HCT116 (cell line): Measurements from ENCODE around the gene PDE9A. TPM values are rescaled to one million over a fixed set of nuclear protein-coding genes. Genes with fewer than 3 reads are reported as not detected.

Experiments used
- ATAC-seq: fragments of 200-7000 bp; cut with Tn5 transposase; 2 replicates; pipeline ENCODE4 v1.9.1; 2020; ENCODE audit warnings: mild to moderate bottlenecking, moderate library complexity
- BruUV-seq: library from RNA; stranded (reverse); fragments of 400-500 nt; replicated peaks from 2 replicates; lab custom pipeline; 2021; lab: Mats Ljungman, UMichigan
- CTCF ChIA-PET: fragments of 300-600 bp; sonication (Branson Sonifier 250); formaldehyde crosslinking; loops from one replicate; lab custom pipeline; 2021; ENCODE audit warnings: antibody characterized with exemption; lab: Charles Lee
- POLR2A ChIA-PET: fragments of 300-600, 350-600 bp; sonication (Branson Sonifier 250); formaldehyde crosslinking; loops from one replicate; lab custom pipeline; 2021; ENCODE audit warnings: antibody characterized with exemption; lab: Charles Lee
- RAD21 ChIA-PET, 2 experiments: fragments of 300-600 bp; sonication (Branson Sonifier 250); formaldehyde crosslinking; loops; one replicate each; lab custom pipeline; 2023; ENCODE audit warnings: low total read pairs in 2 of 2; ENCODE audit not compliant: uncharacterized antibody in 2 of 2, unreplicated experiment in 2 of 2, low non-redundant PET in 1 of 2; lab: Charles Lee
- DNase-seq: peaks from one replicate; pipeline ENCODE4 v3.0.0-alpha.2; 2010; ENCODE audit warnings: low read depth, low spot score
- H2AFZ ChIP-seq: fragments of 200-600 bp; shearing (Covaris generic), sonication (generic); 2 replicates; pipeline ENCODE4 v1.6.1; 2017; ENCODE audit warnings: low read depth, mixed run types, mixed read lengths, antibody characterized with exemption, low read length; ENCODE audit not compliant: poor library complexity, severe bottlenecking
- H3K27ac ChIP-seq: 2 replicates; pipeline ENCODE4 v1.5.1; 2012; ENCODE audit warnings: low read depth, low read length
- H3K27me3 ChIP-seq: fragments of 200-600 bp; sonication (generic); 2 replicates; pipeline ENCODE4 v1.6.1; 2016; ENCODE audit warnings: mixed run types, low read length, mixed read lengths; ENCODE audit not compliant: insufficient read depth
- H3K36me3 ChIP-seq, 2 experiments: fragments of 200-500 bp in 1 of 2; fragments of 200-600 bp in 1 of 2; sonication (Bioruptor generic) in 1 of 2; sonication (generic) in 1 of 2; 2 replicates each; pipeline versions ENCODE4 v1.5.1 to v1.6.1; 2014 to 2016; ENCODE audit warnings: low read length in 2 of 2, inconsistent platforms in 1 of 2, mixed read lengths in 1 of 2, mixed run types in 1 of 2; ENCODE audit not compliant: insufficient read depth in 2 of 2, control insufficient read depth in 1 of 2
- H3K4me1 ChIP-seq, 2 experiments: fragments of 200-600 bp in 1 of 2; sonication (generic) in 1 of 2; 2 replicates each; pipeline versions ENCODE4 v1.5.1 to v1.6.1; 2012 to 2017; ENCODE audit warnings: low read length in 2 of 2, inconsistent platforms in 1 of 2, mild to moderate bottlenecking in 1 of 2, mixed read lengths in 1 of 2, mixed run types in 1 of 2, moderate library complexity in 1 of 2; ENCODE audit not compliant: insufficient read depth in 2 of 2, control insufficient read depth in 1 of 2
- H3K4me2 ChIP-seq: fragments of 200-600 bp; sonication (generic); 2 replicates; pipeline ENCODE4 v1.6.1; 2017; ENCODE audit warnings: mixed run types, low read length, mixed read lengths
- H3K4me3 ChIP-seq, 2 experiments: fragments of 200-600 bp in 1 of 2; sonication (generic) in 1 of 2; replicated peaks in 1 of 2; 2 replicates each; pipeline ENCODE4 v1.5.1; 2011 to 2016; ENCODE audit warnings: low read length in 2 of 2, control low read depth in 1 of 2, low read depth in 1 of 2, mild to moderate bottlenecking in 1 of 2, mixed read lengths in 1 of 2, mixed run types in 1 of 2
- H3K79me2 ChIP-seq: fragments of 200-600 bp; sonication (generic); 2 replicates; pipeline ENCODE4 v1.6.1; 2017; ENCODE audit warnings: mild to moderate bottlenecking, mixed run types, low read length, moderate library complexity, mixed read lengths; ENCODE audit not compliant: insufficient read depth
- H3K9ac ChIP-seq: fragments of 200-600 bp; sonication (generic); 2 replicates; pipeline ENCODE4 v1.6.1; 2016; ENCODE audit warnings: low read length, mixed read lengths
- H3K9me2 ChIP-seq: fragments of 200-600 bp; sonication (generic), shearing (Covaris generic); 2 replicates; pipeline ENCODE4 v1.6.1; 2017; ENCODE audit warnings: mixed run types, mild to moderate bottlenecking, moderate library complexity; ENCODE audit not compliant: insufficient read depth
- H3K9me3 ChIP-seq, 2 experiments: fragments of 200-500 bp in 1 of 2; fragments of 200-600 bp in 1 of 2; sonication (Bioruptor generic) in 1 of 2; sonication (generic) in 1 of 2; 2 replicates each; pipeline ENCODE4 v1.6.1; 2014 to 2017; ENCODE audit warnings: low read length in 2 of 2, mixed read lengths in 2 of 2, inconsistent platforms in 1 of 2, low read depth in 1 of 2, mild to moderate bottlenecking in 1 of 2, mixed run types in 1 of 2, moderate library complexity in 1 of 2; ENCODE audit not compliant: control insufficient read depth in 1 of 2, insufficient read depth in 1 of 2
- H4K20me1 ChIP-seq: fragments of 200-600 bp; sonication (generic), shearing (Covaris generic); 2 replicates; pipeline ENCODE4 v1.6.1; 2017; ENCODE audit warnings: mixed run types, mild to moderate bottlenecking, moderate library complexity; ENCODE audit not compliant: insufficient read depth
- CTCF ChIP-seq, 3 experiments: fragments of 200-600 bp in 1 of 3; sonication (generic) in 1 of 3; IDR thresholded peaks in 2 of 3; conservative IDR thresholded peaks in 1 of 3; 2 replicates each; pipeline ENCODE4 v1.5.1; 2012 to 2017; ENCODE audit warnings: low read depth in 2 of 3, low read length in 2 of 3, antibody characterized with exemption in 1 of 3, borderline replicate concordance in 1 of 3, control low read depth in 1 of 3, mild to moderate bottlenecking in 1 of 3, mixed read lengths in 1 of 3, mixed run types in 1 of 3, moderate library complexity in 1 of 3; ENCODE audit not compliant: insufficient read depth in 1 of 3
- FOSL1 ChIP-seq: IDR thresholded peaks from 2 replicates; pipeline ENCODE4 v1.6.1; 2012; ENCODE audit warnings: low read depth
- POLR2A ChIP-seq: IDR thresholded peaks from 2 replicates; pipeline ENCODE4 v1.7.0; 2011; ENCODE audit warnings: borderline replicate concordance; ENCODE audit not compliant: insufficient read depth, insufficient read length; ENCODE audit errors: extremely low read depth
- POLR2AphosphoS5 ChIP-seq: IDR thresholded peaks from 2 replicates; pipeline ENCODE4 v1.6.1; 2011; ENCODE audit warnings: mild to moderate bottlenecking, low read depth, low read length, moderate library complexity
- SP1 ChIP-seq: IDR thresholded peaks from 2 replicates; pipeline ENCODE4 v1.6.1; 2012; ENCODE audit warnings: low read depth
- ZFX ChIP-seq: fragments of 450-650 bp; IDR thresholded peaks from 2 replicates; pipeline ENCODE4 v1.6.1; 2017
- intact Hi-C: fragments of 100-400 bp; cut with micrococcal nuclease; formaldehyde crosslinking; loops from 2 replicates; pipeline ENCODE4 v1.10.0; 2022
- total RNA-seq: library from RNA; stranded (reverse); gene quantifications from one replicate; pipeline ENCODE4 v1.2.1, GENCODE V29; 2021; ENCODE audit not compliant: unreplicated experiment

PDE9A gene
- total RNA-seq, 1 experiment from 2014 or later, result 31.4 TPM

GRCh38 chr21:42679319-42680057 lies 26.1 kb downstream of the PDE9A start:
- ChIA-PET POLR2A (no interaction called here), RAD21 (interaction anchor here in 1 of 2 experiments (0.7 kb wide), 1 partner anchor 528 kb away, joined by 5 read pairs; no protein-coding TSS in a partner anchor), CTCF (no interaction called here)
- Histone ChIP-seq H3K27ac (no peak overlapping the region), H3K9ac (no peak overlapping the region), H3K27me3 (no peaks in the 10 kb centered on the region), H3K79me2 (no peaks in the 10 kb centered on the region), H4K20me1 (no peaks in the 10 kb centered on the region), H3K4me1 (peaks cover 0 to 3% of the 10 kb centered on the region in 2 experiments; a peak in 1 of 4 replicates), H3K4me3 (no peak overlapping the region), H2AFZ (no peak overlapping the region), H3K4me2 (no peak overlapping the region), H3K36me3 (no peaks in the 10 kb centered on the region), H3K9me2 (no peaks in the 10 kb centered on the region), H3K9me3 (no peaks in the 10 kb centered on the region)
- ATAC-seq (no peak), DNase-seq (no peak)
- TF ChIP-seq CTCF (IDR thresholded peaks at IDR 0.05 in 2 of 3, conservative IDR thresholded peaks at IDR 0.05 in 1 of 3; ENCODE audit: borderline replicate concordance in 1 of 3, insufficient read depth in 1 of 3, low read depth in 2 of 3, low read length in 2 of 3) (peak in 2 of 3 experiments; percentile 10 to 17; a peak in 1 of 6 replicates), ZFX (no peak), SP1 (no peak)
- intact Hi-C loops, result no loop called here
- BruUV-seq, result no TSS peak

GRCh38 chr21:42680058-42680330 lies 26.6 kb downstream of the PDE9A start:
- no peaks in the 10 kb centered on the region for H3K79me2 ChIP-seq
- no peak overlapping the region for H3K9ac ChIP-seq
- RAD21 ChIA-PET, result no interaction called here
- H3K4me3 ChIP-seq, result no peak overlapping the region
- no peaks in the 10 kb centered on the region for H3K9me2 ChIP-seq
- peaks cover 0 to 3% of the 10 kb centered on the region in 2 experiments; a peak in 1 of 4 replicates for H3K4me1 ChIP-seq
- TF ChIP-seq FOSL1, result no peak
- TF ChIP-seq POLR2AphosphoS5, result no peak
- no peak for TF ChIP-seq POLR2A
- TF ChIP-seq, all 23 proteins: peak for 0
- no peak overlapping the region for H3K27ac ChIP-seq
- CTCF ChIA-PET, result no interaction called here
- no peak overlapping the region for H2AFZ ChIP-seq
- H3K4me2 ChIP-seq, result no peak overlapping the region
- no peaks in the 10 kb centered on the region for H3K36me3 ChIP-seq
- ATAC-seq (no peak), DNase-seq (no peak)
- POLR2A ChIA-PET, result no interaction called here
- H3K27me3 ChIP-seq, result no peaks in the 10 kb centered on the region
- no peaks in the 10 kb centered on the region for H4K20me1 ChIP-seq
- BruUV-seq, result no TSS peak
- no peaks in the 10 kb centered on the region for H3K9me3 ChIP-seq
- intact Hi-C loops, result no loop called here
